Activated naive CD4-positive, alpha-beta T cell treated with anti-CD3 and anti-CD28 coated beads for 36 hours (primary cell): ENCODE results near the gene TGFBR1. TPM values are rescaled to one million over a fixed set of nuclear protein-coding genes. Genes with fewer than 3 reads are reported as not detected.

Experiments
- CTCF ChIA-PET: fragments of 350-600 bp; sonication (Branson Sonifier 250); formaldehyde crosslinking; loops from one replicate; lab custom pipeline; 2021; ENCODE audit warnings: antibody characterized with exemption; lab: Charles Lee
- DNase-seq: peaks from one replicate; pipeline ENCODE4 v3.0.0-alpha.2; 2020
- H3K27ac Mint-ChIP-seq: one replicate; pipeline ENCODE4 v1.8.0; 2021; ENCODE audit warnings: mild to moderate bottlenecking, mixed read lengths
- H3K27me3 Mint-ChIP-seq: one replicate; pipeline ENCODE4 v1.8.0; 2021; ENCODE audit warnings: low read depth, mixed read lengths
- H3K36me3 Mint-ChIP-seq: one replicate; pipeline ENCODE4 v1.8.0; 2021; ENCODE audit warnings: low read depth, mixed read lengths
- H3K4me1 Mint-ChIP-seq: one replicate; pipeline ENCODE4 v1.8.0; 2021; ENCODE audit warnings: low read depth, mixed read lengths
- H3K4me3 Mint-ChIP-seq: one replicate; pipeline ENCODE4 v1.8.0; 2021; ENCODE audit warnings: mild to moderate bottlenecking, moderate library complexity, mixed read lengths
- H3K9me3 Mint-ChIP-seq: one replicate; pipeline ENCODE4 v1.8.0; 2021; ENCODE audit warnings: mixed read lengths
- intact Hi-C: fragments of 100-400 bp; cut with micrococcal nuclease; formaldehyde crosslinking; loops from one replicate; pipeline ENCODE4 v1.15.1; 2023
- total RNA-seq, 2 experiments: library from RNA; stranded (reverse); gene quantifications; one replicate each; pipeline ENCODE4 v1.2.3, GENCODE V29; 2021

Gene TGFBR1
- total RNA-seq, 2 experiments from 2014 or later = 13.7 to 16.9 TPM

DNA sequence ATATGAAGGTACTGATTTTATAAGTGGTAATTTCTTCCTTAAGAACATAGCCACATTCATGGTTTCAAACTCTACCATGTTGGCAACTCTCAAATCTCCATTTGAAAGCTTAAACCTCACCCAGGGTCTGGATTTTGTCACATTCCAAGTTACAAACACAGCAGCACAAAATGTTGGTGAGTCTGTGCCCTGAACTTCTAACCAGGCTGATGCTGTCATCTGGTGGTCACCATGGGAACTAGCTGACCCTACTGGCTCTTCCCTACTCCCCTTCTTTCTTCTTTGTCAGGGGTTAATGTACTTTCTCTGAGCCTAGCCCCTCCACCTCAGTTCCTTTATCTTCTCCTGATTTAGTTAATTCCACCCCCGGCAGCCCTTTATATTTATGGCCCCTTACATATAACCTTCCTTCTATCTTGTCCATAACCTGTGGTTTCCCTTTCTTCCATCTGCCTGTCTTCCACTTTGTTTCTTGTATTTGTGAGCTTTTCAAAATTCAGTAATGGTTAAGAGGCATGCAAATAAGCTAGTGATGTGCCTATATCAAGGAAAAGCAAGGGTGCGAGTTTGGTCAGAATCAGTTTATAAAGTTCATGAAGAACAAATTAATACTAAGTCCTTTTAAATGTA is 35.9 kb downstream of the TGFBR1 start:
- H3K9me3 Mint-ChIP-seq = no peaks in the 10 kb centered on the region
- CTCF ChIA-PET = interaction anchor here (0.6 to 8.1 kb wide), 24 partner anchors 10 to 334 kb away, joined by 3 to 177 read pairs (median 6); partner anchors contain the start of gene TGFBR1
- intact Hi-C loops = loop anchor here (1.0 kb wide), 3 partner anchors 140 to 292 kb away; no protein-coding TSS in a partner anchor
- peak; percentile 67 for DNase-seq
- H3K27me3 Mint-ChIP-seq = no peaks in the 10 kb centered on the region
- H3K4me1 Mint-ChIP-seq = peaks cover 29% of the 10 kb centered on the region
- no peak overlapping the region for H3K4me3 Mint-ChIP-seq
- no peak overlapping the region for H3K27ac Mint-ChIP-seq
- H3K36me3 Mint-ChIP-seq = peaks cover 18% of the 10 kb centered on the region

GRCh38 chr9:99141849-99142248 is 36.9 kb downstream of the TGFBR1 start:
- intact Hi-C loops = no loop called here
- CTCF ChIA-PET = interaction anchor here (0.8 to 8.1 kb wide), 15 partner anchors 20 to 335 kb away, joined by 3 to 177 read pairs (median 7); partner anchors contain the start of gene TGFBR1
- Mint-ChIP-seq H3K27ac (no peak overlapping the region), H3K4me1 (peaks cover 21% of the 10 kb centered on the region), H3K4me3 (no peak overlapping the region), H3K36me3 (peaks cover 18% of the 10 kb centered on the region), H3K9me3 (no peaks in the 10 kb centered on the region), H3K27me3 (no peaks in the 10 kb centered on the region)
- no peak for DNase-seq

- Mint-ChIP-seq H3K36me3 (peaks cover 18% of the 10 kb centered on the region), H3K27ac (no peak overlapping the region), H3K27me3 (no peaks in the 10 kb centered on the region), H3K4me3 (no peak overlapping the region), H3K4me1 (peaks cover 17% of the 10 kb centered on the region), H3K9me3 (no peaks in the 10 kb centered on the region)
- intact Hi-C loops = no loop called here
- CTCF ChIA-PET = interaction anchor here (0.6 to 8.1 kb wide), 11 partner anchors 21 to 1899 kb away, joined by 3 to 177 read pairs (median 7); partner anchors contain the start of gene TGFBR1
- DNase-seq = no peak
Measured at GRCh38 chr9:99142275-99142674, 37.4 kb downstream of the TGFBR1 start.

- H3K9me3 Mint-ChIP-seq = no peaks in the 10 kb centered on the region
- no peak for DNase-seq
- intact Hi-C loops = no loop called here
- H3K4me3 Mint-ChIP-seq = no peak overlapping the region
- H3K4me1 Mint-ChIP-seq = peaks cover 8% of the 10 kb centered on the region
- H3K36me3 Mint-ChIP-seq = peaks cover 20% of the 10 kb centered on the region
- no peak overlapping the region for H3K27ac Mint-ChIP-seq
- H3K27me3 Mint-ChIP-seq = no peaks in the 10 kb centered on the region
- CTCF ChIA-PET = interaction anchor here (0.6 to 8.1 kb wide), 2 partner anchors 145 to 176 kb away, joined by 3 to 177 read pairs; no protein-coding TSS in a partner anchor
Measured at GRCh38 chr9:99143655-99144054, 38.7 kb downstream of the TGFBR1 start.

DNA sequence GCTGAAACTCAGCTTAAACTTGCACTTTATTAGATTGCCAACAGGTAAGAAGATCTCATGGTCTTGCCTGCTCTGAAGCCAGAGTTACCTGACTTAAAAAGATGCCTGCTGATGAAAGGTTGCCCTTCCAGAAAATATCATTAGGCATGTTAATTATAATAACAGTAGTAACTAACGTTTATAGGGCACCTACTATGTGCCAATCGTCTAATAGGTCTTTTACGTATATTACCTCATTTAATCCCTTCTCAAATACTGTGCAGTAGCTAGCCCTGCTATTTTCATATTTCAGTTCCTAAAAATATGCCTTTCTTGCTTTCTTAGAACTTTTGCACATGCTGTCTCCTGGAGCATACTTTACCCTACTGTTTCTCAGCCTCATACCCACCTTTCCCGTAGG is 40.1 kb downstream of the TGFBR1 start:
- no peaks in the 10 kb centered on the region for H3K9me3 Mint-ChIP-seq
- DNase-seq = no peak
- H3K4me3 Mint-ChIP-seq = no peak overlapping the region
- H3K4me1 Mint-ChIP-seq = peaks cover 9% of the 10 kb centered on the region
- no peak overlapping the region for H3K27ac Mint-ChIP-seq
- intact Hi-C loops = no loop called here
- CTCF ChIA-PET = interaction anchor here (0.8 kb wide), 1 partner anchor 37 kb away, joined by 3 read pairs; no protein-coding TSS in a partner anchor
- H3K27me3 Mint-ChIP-seq = no peaks in the 10 kb centered on the region
- H3K36me3 Mint-ChIP-seq = peaks cover 22% of the 10 kb centered on the region

DNA sequence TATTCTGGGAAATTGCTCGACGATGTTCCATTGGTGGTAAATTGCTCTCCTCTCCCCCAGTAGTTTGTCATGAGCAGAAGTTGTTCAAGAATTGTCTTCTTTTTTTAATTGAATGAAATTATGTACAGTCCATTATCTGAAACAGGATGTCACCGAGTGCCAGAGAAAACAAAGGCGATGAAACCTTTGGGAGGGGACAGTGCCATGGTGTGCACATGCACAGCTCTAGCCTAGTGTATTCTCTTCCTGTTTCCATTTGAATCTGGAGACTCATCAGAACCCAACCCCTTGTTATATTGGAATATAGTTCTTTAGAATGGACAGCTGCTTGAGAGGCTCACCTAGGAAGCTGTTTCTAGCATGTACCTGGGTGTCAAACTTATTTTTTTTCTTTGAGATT is 41.7 kb downstream of the TGFBR1 start:
- no peak overlapping the region for H3K4me3 Mint-ChIP-seq
- no peaks in the 10 kb centered on the region for H3K27me3 Mint-ChIP-seq
- peaks cover 19% of the 10 kb centered on the region for H3K36me3 Mint-ChIP-seq
- no peak overlapping the region for H3K27ac Mint-ChIP-seq
- CTCF ChIA-PET = interaction anchor here (1.1 kb wide), 1 partner anchor 285 kb away, joined by 3 read pairs; no protein-coding TSS in a partner anchor
- intact Hi-C loops = no loop called here
- no peak for DNase-seq
- H3K9me3 Mint-ChIP-seq = no peaks in the 10 kb centered on the region
- H3K4me1 Mint-ChIP-seq = peaks cover 15% of the 10 kb centered on the region

- no peak overlapping the region for H3K27ac Mint-ChIP-seq
- CTCF ChIA-PET = interaction anchor here (1.1 kb wide), 1 partner anchor 286 kb away, joined by 3 read pairs; no protein-coding TSS in a partner anchor
- H3K9me3 Mint-ChIP-seq = no peaks in the 10 kb centered on the region
- no peaks in the 10 kb centered on the region for H3K27me3 Mint-ChIP-seq
- H3K4me3 Mint-ChIP-seq = no peak overlapping the region
- H3K36me3 Mint-ChIP-seq = peaks cover 19% of the 10 kb centered on the region
- DNase-seq = no peak
- intact Hi-C loops = no loop called here
- peaks cover 16% of the 10 kb centered on the region for H3K4me1 Mint-ChIP-seq
Measured at GRCh38 chr9:99147177-99147576, 42.3 kb downstream of the TGFBR1 start.

DNA sequence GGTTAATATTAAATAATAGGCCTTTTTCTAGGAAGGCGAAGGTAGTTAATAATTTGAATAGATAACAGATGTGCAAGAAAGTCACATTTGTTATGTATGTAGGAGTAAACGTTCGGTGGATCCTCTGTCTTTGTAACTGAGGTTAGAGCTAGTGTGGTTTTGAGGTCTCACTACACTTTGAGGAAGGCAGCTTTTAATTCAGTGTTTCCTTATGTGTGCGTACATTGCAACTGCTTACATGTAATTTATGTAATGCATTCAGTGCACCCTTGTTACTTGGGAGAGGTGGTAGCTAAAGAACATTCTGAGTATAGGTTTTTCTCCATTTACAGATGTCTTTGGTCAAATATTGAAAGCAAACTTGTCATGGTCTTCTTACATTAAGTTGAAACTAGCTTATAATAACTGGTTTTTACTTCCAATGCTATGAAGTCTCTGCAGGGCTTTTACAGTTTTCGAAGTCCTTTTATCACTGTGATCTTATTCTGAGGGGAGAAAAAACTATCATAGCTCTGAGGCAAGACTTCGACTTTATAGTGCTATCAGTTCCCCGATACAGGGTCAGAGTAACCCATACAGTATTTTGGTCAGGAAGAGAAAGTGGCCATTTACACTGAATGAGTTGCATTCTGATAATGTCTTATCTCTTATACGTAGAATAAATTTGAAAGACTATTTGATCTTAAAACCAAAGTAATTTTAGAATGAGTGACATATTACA is 45.7 kb downstream of the TGFBR1 start:
- Mint-ChIP-seq H3K9me3 (no peaks in the 10 kb centered on the region), H3K27me3 (no peaks in the 10 kb centered on the region), H3K4me3 (peak overlapping the region; percentile 7), H3K27ac (no peak overlapping the region), H3K36me3 (peaks cover 13% of the 10 kb centered on the region), H3K4me1 (peaks cover 16% of the 10 kb centered on the region)
- CTCF ChIA-PET = interaction anchor here (0.6 to 1.5 kb wide), 6 partner anchors 10 to 155 kb away, joined by 3 to 6 read pairs (median 4); no protein-coding TSS in a partner anchor
- DNase-seq = no peak
- intact Hi-C loops = no loop called here

DNA sequence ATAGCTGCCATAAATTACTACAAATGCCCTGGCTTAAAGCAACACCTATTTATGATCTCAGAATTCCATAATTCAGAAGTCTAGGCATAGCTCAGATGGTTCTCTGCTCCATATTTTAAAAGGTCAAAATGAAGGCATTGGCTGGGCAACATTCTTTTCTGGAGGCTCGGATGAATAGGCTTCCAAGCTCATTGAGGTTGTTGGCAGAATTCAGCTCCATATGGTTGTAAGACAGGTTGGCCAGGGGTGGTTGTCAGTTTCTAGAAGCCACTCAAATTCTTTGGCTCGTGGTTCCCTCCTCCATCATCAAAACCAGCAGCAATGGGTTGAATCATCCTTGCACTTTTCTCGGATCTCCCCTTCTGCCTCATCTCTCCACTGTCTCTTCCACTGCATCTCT is 49.4 kb downstream of the TGFBR1 start:
- H3K36me3 Mint-ChIP-seq = peaks cover 8% of the 10 kb centered on the region
- no peak for DNase-seq
- H3K27me3 Mint-ChIP-seq = peaks cover 2% of the 10 kb centered on the region
- intact Hi-C loops = no loop called here
- H3K9me3 Mint-ChIP-seq = no peaks in the 10 kb centered on the region
- CTCF ChIA-PET = interaction anchor here (0.9 kb wide), 1 partner anchor 9 kb away, joined by 4 read pairs; no protein-coding TSS in a partner anchor
- no peak overlapping the region for H3K4me3 Mint-ChIP-seq
- no peak overlapping the region for H3K27ac Mint-ChIP-seq
- peaks cover 16% of the 10 kb centered on the region for H3K4me1 Mint-ChIP-seq

GRCh38 chr9:99155736-99156135 is 50.8 kb downstream of the TGFBR1 start:
- intact Hi-C loops = no loop called here

DNA sequence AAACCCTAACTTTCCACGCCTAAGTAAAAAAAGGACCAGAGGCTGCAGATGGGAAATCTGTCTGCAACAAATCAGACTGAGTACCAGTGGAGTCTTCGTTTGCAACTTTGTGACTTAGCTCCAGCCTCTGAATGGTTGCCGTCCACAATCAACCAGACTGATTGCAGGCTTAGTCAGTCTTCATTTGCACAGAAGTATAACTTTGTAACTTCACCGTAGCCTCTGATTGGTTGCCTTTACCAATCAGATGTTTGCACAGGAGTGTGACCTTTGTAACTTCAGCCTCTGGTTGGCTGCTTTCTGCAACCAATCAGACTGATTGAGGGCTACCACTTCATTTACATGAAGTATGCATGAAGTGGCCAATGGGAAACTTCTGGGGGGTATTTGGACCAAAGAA is 53.7 kb downstream of the TGFBR1 start:
- Mint-ChIP-seq H3K4me1 (peaks cover 4% of the 10 kb centered on the region), H3K27ac (no peak overlapping the region), H3K9me3 (no peaks in the 10 kb centered on the region), H3K27me3 (peaks cover 11% of the 10 kb centered on the region), H3K4me3 (no peak overlapping the region), H3K36me3 (no peaks in the 10 kb centered on the region)
- intact Hi-C loops = no loop called here
- DNase-seq = no peak
- CTCF ChIA-PET = interaction anchor here (1.2 kb wide), 1 partner anchor 26 kb away, joined by 4 read pairs; no protein-coding TSS in a partner anchor

More at GRCh38 chr9:99155736-99156135, 50.8 kb downstream of the TGFBR1 start:
- no peak for DNase-seq
- no peak overlapping the region for H3K27ac Mint-ChIP-seq
- no peak overlapping the region for H3K4me3 Mint-ChIP-seq
- H3K27me3 Mint-ChIP-seq = peaks cover 8% of the 10 kb centered on the region
- H3K36me3 Mint-ChIP-seq = peaks cover 6% of the 10 kb centered on the region
- H3K4me1 Mint-ChIP-seq = peaks cover 7% of the 10 kb centered on the region
- H3K9me3 Mint-ChIP-seq = no peaks in the 10 kb centered on the region
- CTCF ChIA-PET = interaction anchor here (0.9 kb wide), 1 partner anchor 10 kb away, joined by 3 read pairs; no protein-coding TSS in a partner anchor

DNA sequence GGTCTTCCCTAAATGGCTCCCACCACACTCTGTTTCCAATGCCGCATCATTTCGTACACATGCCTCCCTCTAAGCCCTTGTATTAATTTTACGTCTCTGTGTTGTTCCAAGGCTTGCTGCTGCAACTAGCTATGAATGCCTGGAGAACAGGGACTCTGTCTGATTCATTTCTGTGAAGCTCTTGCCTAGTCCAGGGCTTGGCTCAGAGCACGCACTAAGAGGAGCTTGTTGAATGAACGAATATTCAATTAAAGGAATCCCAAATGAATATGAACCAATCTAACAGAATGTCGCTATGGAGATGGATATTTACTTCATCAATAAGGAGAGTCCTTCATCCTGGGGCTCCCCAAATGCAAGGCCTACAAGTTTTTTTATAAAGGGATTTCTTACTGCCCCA is 55.3 kb downstream of the TGFBR1 start:
- H3K9me3 Mint-ChIP-seq = no peaks in the 10 kb centered on the region
- peaks cover 4% of the 10 kb centered on the region for H3K4me1 Mint-ChIP-seq
- H3K27ac Mint-ChIP-seq = no peak overlapping the region
- H3K4me3 Mint-ChIP-seq = no peak overlapping the region
- H3K27me3 Mint-ChIP-seq = peaks cover 11% of the 10 kb centered on the region
- intact Hi-C loops = loop anchor here (5.0 kb wide), 3 partner anchors 1057 to 1277 kb away; no protein-coding TSS in a partner anchor
- CTCF ChIA-PET = interaction anchor here (1.6 kb wide), 1 partner anchor 25 kb away, joined by 7 read pairs; no protein-coding TSS in a partner anchor
- no peaks in the 10 kb centered on the region for H3K36me3 Mint-ChIP-seq
- no peak for DNase-seq
